Ovary (tissue), 3 donors: ENCODE results near the gene SHC3.

Experiments
- EP300 ChIP-seq: sonication (generic); formaldehyde crosslinking; IDR thresholded peaks from one replicate; pipeline ENCODE4 v1.6.1; 2017; ENCODE audit warnings: antibody characterized with exemption
- POLR2A ChIP-seq: fragments of 450-650 bp; IDR thresholded peaks from one replicate; pipeline ENCODE4 v1.6.1; 2017; ENCODE audit warnings: antibody characterized with exemption, mild to moderate bottlenecking, moderate library complexity
- TF ChIP-seq, protein P1 (sequence below), 3 donors: fragments of 450-650 bp in 2 of 3; fragments of 200-600 bp in 1 of 3; IDR thresholded peaks; one replicate each; pipeline versions ENCODE4 v1.5.1 to v1.8.0; 2016 to 2022; ENCODE audit warnings: antibody characterized with exemption in 3 of 3, mild to moderate bottlenecking in 1 of 3
- donor health status: DM: no; HTN: no; CAD: no.

DNA sequence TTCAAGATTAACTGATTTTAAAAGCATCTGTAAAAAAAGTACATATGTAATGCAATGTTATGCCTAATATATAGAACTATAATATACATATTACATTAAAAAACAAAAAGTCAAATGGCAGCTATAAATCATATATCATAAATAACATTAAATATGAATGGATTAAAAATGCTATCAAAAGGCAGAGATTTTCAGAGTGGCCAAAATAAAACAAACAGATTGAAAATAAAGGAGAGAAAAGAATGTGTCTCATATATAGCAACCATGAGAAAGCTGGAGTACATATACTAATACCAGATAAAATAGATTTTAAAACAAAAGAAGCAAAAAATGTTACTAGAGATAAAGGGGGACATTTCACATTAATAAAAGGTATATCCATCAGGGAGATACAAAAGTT lies 148.8 kb downstream of the SHC3 start:
- TF ChIP-seq, protein P1, sequence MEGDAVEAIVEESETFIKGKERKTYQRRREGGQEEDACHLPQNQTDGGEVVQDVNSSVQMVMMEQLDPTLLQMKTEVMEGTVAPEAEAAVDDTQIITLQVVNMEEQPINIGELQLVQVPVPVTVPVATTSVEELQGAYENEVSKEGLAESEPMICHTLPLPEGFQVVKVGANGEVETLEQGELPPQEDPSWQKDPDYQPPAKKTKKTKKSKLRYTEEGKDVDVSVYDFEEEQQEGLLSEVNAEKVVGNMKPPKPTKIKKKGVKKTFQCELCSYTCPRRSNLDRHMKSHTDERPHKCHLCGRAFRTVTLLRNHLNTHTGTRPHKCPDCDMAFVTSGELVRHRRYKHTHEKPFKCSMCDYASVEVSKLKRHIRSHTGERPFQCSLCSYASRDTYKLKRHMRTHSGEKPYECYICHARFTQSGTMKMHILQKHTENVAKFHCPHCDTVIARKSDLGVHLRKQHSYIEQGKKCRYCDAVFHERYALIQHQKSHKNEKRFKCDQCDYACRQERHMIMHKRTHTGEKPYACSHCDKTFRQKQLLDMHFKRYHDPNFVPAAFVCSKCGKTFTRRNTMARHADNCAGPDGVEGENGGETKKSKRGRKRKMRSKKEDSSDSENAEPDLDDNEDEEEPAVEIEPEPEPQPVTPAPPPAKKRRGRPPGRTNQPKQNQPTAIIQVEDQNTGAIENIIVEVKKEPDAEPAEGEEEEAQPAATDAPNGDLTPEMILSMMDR (IDR thresholded peaks at IDR 0.05) = no peak
- TF ChIP-seq POLR2A (no peak), EP300 (no peak)
